ENCODE results near the gene FOLR2. TPM values are rescaled to one million over a fixed set of nuclear protein-coding genes. Genes with fewer than 3 reads are reported as not detected.

Gene FOLR2
- total RNA-seq, 1 donor from 2014 or later: not detected

- H3K27me3 ChIP-seq (ENCODE audit: control insufficient read depth, insufficient read depth, low read length): no peaks in the 10 kb centered on the region
- peaks cover 23% of the 10 kb centered on the region for H3K36me3 ChIP-seq (ENCODE audit: control insufficient read depth, insufficient read depth, low read length)
- FAIRE-seq (no peak), DNase-seq (ENCODE audit: low read depth) (no peak)
- TF ChIP-seq, protein P1, sequence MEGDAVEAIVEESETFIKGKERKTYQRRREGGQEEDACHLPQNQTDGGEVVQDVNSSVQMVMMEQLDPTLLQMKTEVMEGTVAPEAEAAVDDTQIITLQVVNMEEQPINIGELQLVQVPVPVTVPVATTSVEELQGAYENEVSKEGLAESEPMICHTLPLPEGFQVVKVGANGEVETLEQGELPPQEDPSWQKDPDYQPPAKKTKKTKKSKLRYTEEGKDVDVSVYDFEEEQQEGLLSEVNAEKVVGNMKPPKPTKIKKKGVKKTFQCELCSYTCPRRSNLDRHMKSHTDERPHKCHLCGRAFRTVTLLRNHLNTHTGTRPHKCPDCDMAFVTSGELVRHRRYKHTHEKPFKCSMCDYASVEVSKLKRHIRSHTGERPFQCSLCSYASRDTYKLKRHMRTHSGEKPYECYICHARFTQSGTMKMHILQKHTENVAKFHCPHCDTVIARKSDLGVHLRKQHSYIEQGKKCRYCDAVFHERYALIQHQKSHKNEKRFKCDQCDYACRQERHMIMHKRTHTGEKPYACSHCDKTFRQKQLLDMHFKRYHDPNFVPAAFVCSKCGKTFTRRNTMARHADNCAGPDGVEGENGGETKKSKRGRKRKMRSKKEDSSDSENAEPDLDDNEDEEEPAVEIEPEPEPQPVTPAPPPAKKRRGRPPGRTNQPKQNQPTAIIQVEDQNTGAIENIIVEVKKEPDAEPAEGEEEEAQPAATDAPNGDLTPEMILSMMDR (IDR thresholded peaks at IDR 0.05; ENCODE audit: insufficient read depth, low read length, severe bottlenecking): no peak
- peak within 1 kb of the TSS; percentile 66 for H3K4me3 ChIP-seq (ENCODE audit: low read depth, low read length)
Observed at GRCh38 chr11:72224564-72225410, 8.2 kb downstream of the FOLR2 start, which contains the start of gene INPPL1. Gene INPPL1, plus strand, starts transcription at chr11:72224767. Its CDS starts 218 bp downstream, at chr11:72224985.

- TF ChIP-seq, protein P1 (IDR thresholded peaks at IDR 0.05; ENCODE audit: insufficient read depth, low read length, severe bottlenecking): no peak
- no peak for DNase-seq (ENCODE audit: low read depth)
Observed at GRCh38 chr11:72225411-72225951, 8.9 kb downstream of the FOLR2 start.

GRCh38 chr11:72226701-72227100 lies 10.1 kb downstream of the FOLR2 start:
- no peaks in the 10 kb centered on the region for H3K27me3 ChIP-seq (ENCODE audit: control insufficient read depth, insufficient read depth, low read length)
- peaks cover 41% of the 10 kb centered on the region for H3K36me3 ChIP-seq (ENCODE audit: control insufficient read depth, insufficient read depth, low read length)
- TF ChIP-seq, protein P1 (IDR thresholded peaks at IDR 0.05; ENCODE audit: insufficient read depth, low read length, severe bottlenecking): no peak
- DNase-seq (ENCODE audit: low read depth) (no peak), FAIRE-seq (no peak)
- H3K4me3 ChIP-seq (ENCODE audit: low read depth, low read length): no peak overlapping the region

More at GRCh38 chr11:72225411-72225951, 8.9 kb downstream of the FOLR2 start:
- FAIRE-seq: no peak
- no peaks in the 10 kb centered on the region for H3K27me3 ChIP-seq (ENCODE audit: control insufficient read depth, insufficient read depth, low read length)
- peaks cover 29% of the 10 kb centered on the region for H3K36me3 ChIP-seq (ENCODE audit: control insufficient read depth, insufficient read depth, low read length)
- H3K4me3 ChIP-seq (ENCODE audit: low read depth, low read length): peak overlapping the region; percentile 66

GRCh38 chr11:72227316-72228228 lies 11.0 kb downstream of the FOLR2 start:
- Histone ChIP-seq H3K4me3 (ENCODE audit: low read depth, low read length) (no peak overlapping the region), H3K36me3 (ENCODE audit: control insufficient read depth, insufficient read depth, low read length) (peaks cover 49% of the 10 kb centered on the region), H3K27me3 (ENCODE audit: control insufficient read depth, insufficient read depth, low read length) (no peaks in the 10 kb centered on the region)
- DNase-seq (ENCODE audit: low read depth) (no peak), FAIRE-seq (no peak)
- TF ChIP-seq, protein P1 (IDR thresholded peaks at IDR 0.05; ENCODE audit: insufficient read depth, low read length, severe bottlenecking): no peak

- DNase-seq (ENCODE audit: low read depth) (no peak), FAIRE-seq (no peak)
- Histone ChIP-seq H3K27me3 (ENCODE audit: control insufficient read depth, insufficient read depth, low read length) (no peaks in the 10 kb centered on the region), H3K4me3 (ENCODE audit: low read depth, low read length) (no peak overlapping the region), H3K36me3 (ENCODE audit: control insufficient read depth, insufficient read depth, low read length) (peaks cover 56% of the 10 kb centered on the region)
- TF ChIP-seq, protein P1 (IDR thresholded peaks at IDR 0.05; ENCODE audit: insufficient read depth, low read length, severe bottlenecking): peak; percentile 48
Observed at GRCh38 chr11:72228229-72228843, 11.7 kb downstream of the FOLR2 start.

All from bronchial epithelial cell (primary cell).